DND-41 (cell line): ENCODE data around the gene UBLCP1.

Experiments
- CTCF ChIP-seq: IDR thresholded peaks from 2 replicates; pipeline ENCODE4 v1.5.1; 2012; ENCODE audit warnings: borderline replicate concordance, low read length, moderate library complexity, mild to moderate bottlenecking; ENCODE audit not compliant: poor library complexity, severe bottlenecking; ENCODE audit errors: extremely low read depth
- EZH2 ChIP-seq: IDR thresholded peaks from 3 replicates; pipeline ENCODE4 v1.6.1; 2012; ENCODE audit warnings: borderline replicate concordance, low read depth, mild to moderate bottlenecking, moderate library complexity, low read length, inconsistent platforms; ENCODE audit not compliant: severe bottlenecking

- TF ChIP-seq CTCF (no peak), EZH2 (no peak)
Measured at GRCh38 chr5:159257007-159257406, 6.1 kb upstream of the UBLCP1 start.
